Mucosa of descending colon (tissue), 3 donors: ENCODE data around the gene INHBB. TPM values are rescaled to one million over a fixed set of nuclear protein-coding genes. Genes with fewer than 3 reads are reported as not detected.

ENCODE experiments used
- ATAC-seq: fragments of 200-7000 bp; cut with Tn5 transposase; one replicate; pipeline ENCODE4 v1.9.1; 2020; ENCODE audit warnings: mild to moderate bottlenecking, moderate library complexity
- DNase-seq, 3 donors: peaks; one replicate each; pipeline ENCODE4 v3.0.0-alpha.2; 2020
- H3K36me3 ChIP-seq: fragments of 200-600 bp; one replicate; pipeline ENCODE4 v1.8.0; 2021; ENCODE audit warnings: low read depth, mild to moderate bottlenecking
- H3K4me1 ChIP-seq: fragments of 200-600 bp; one replicate; pipeline ENCODE4 v1.8.0; 2021; ENCODE audit warnings: low read depth, mild to moderate bottlenecking
- H3K4me3 ChIP-seq: fragments of 200-600 bp; one replicate; pipeline ENCODE4 v1.8.0; 2021; ENCODE audit warnings: mild to moderate bottlenecking
- H3K9me3 ChIP-seq: fragments of 200-600 bp; one replicate; pipeline ENCODE4 v1.8.0; 2021; ENCODE audit warnings: mild to moderate bottlenecking
- intact Hi-C, 2 donors: fragments of 100-400 bp; cut with DNase I in 1 of 2; cut with micrococcal nuclease in 1 of 2; formaldehyde crosslinking; loops; one replicate each; pipeline versions ENCODE4 v1.11.0 to v1.11.1; 2022; cut with DNase I, micrococcal nuclease
- total RNA-seq, 3 donors: library from RNA; stranded (reverse); fragmentation: NEBNext Ultra II Directional in 2 of 3; extraction: Animal tissue kit (Norgen Biotek cat#: 25700) in 2 of 3; gene quantifications; one replicate each; pipeline versions ENCODE4 v1.2.1 to v1.2.4, GENCODE V29; 2021 to 2023
- TF ChIP-seq, protein P1 (sequence below): fragments of 200-600 bp; IDR thresholded peaks from one replicate; pipeline ENCODE4 v1.8.0; 2022; ENCODE audit warnings: antibody characterized with exemption, mild to moderate bottlenecking
- donor health status: DM: no; HTN: no; CAD: no; lungs with moderate emphysema.
- donor health status: DM: no; HTN: no; CAD: no.
- donor health status: DM: no; HTN: yes; CAD: no.

The INHBB gene
- total RNA-seq, 3 donors from 2014 or later: 0.10 to 0.92 (median 0.29) TPM

DNA sequence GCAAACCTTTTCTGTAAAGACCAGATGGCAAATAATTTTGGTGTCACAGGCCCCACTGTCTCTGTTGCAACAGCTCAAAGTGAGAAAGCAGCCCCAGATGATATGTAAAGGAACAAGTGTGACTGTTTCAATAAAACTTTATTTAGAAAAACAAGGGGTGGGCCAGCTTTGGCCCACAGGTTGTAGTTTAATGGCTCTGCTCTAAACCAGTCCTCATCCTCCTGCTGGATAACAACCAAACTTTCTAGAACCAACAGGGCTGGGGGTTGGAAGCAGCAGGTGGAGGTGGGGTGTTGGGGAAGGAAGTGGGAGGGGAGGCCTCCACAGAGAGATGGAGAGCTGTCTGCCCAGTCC, 28.8 kb upstream of the INHBB start:
- no peak for ATAC-seq
- H3K9me3 ChIP-seq: no peaks in the 10 kb centered on the region
- intact Hi-C loops: no loop called here

DNA sequence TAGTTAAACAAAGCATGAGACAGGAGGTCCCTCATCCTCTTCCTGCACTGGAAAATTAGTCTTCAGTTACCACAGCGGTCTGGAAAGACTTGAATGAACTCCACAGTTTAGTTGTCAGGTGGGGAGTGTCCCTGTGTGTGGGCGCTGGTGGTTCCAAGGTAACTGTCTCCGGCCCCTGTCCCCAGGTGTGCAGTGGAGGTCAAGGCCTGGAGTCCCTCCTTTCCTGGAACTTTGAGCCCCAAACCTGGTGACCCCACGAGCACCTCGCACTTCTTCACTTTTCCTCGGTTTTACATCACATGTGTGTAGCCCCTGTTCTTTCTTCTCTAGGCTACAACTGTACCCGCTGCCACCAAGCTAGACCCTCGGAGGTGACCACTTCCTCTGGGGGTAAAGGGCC, 28.0 kb upstream of the INHBB start:
- Histone ChIP-seq H3K9me3 (no peaks in the 10 kb centered on the region), H3K4me1 (peaks cover 7% of the 10 kb centered on the region), H3K36me3 (no peaks in the 10 kb centered on the region), H3K4me3 (no peak overlapping the region)
- intact Hi-C loops: no loop called here
- TF ChIP-seq, protein P1, sequence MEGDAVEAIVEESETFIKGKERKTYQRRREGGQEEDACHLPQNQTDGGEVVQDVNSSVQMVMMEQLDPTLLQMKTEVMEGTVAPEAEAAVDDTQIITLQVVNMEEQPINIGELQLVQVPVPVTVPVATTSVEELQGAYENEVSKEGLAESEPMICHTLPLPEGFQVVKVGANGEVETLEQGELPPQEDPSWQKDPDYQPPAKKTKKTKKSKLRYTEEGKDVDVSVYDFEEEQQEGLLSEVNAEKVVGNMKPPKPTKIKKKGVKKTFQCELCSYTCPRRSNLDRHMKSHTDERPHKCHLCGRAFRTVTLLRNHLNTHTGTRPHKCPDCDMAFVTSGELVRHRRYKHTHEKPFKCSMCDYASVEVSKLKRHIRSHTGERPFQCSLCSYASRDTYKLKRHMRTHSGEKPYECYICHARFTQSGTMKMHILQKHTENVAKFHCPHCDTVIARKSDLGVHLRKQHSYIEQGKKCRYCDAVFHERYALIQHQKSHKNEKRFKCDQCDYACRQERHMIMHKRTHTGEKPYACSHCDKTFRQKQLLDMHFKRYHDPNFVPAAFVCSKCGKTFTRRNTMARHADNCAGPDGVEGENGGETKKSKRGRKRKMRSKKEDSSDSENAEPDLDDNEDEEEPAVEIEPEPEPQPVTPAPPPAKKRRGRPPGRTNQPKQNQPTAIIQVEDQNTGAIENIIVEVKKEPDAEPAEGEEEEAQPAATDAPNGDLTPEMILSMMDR: no peak
- no peak for ATAC-seq
- no peak for DNase-seq

More for the DNA sequence above, 28.8 kb upstream of the INHBB start:
- H3K4me3 ChIP-seq: no peak overlapping the region
- TF ChIP-seq, protein P1: no peak
- peaks cover 10% of the 10 kb centered on the region for H3K4me1 ChIP-seq
- no peak for DNase-seq
- H3K36me3 ChIP-seq: no peaks in the 10 kb centered on the region

DNA sequence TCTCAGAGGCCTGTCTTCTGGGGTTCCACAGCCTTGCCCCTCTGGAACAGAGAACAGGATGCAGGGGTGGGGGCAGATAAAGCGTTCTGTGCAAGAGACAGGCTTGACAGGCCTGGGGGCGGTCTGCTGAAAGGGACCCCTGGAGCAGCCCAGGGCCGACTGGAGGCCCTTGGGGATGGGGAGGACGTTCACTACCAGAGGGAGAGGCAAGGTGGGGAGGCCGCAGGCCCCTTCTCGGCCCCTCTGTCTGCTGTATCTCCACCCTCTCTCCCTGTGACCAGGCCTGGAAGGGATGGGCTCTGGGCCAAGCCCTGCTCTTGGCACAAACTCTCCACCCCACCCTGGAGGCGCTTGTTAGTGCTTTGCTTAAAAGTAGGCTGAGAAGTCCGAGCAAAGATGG, 27.3 kb upstream of the INHBB start:
- H3K4me3 ChIP-seq: no peak overlapping the region
- no peak for ATAC-seq
- intact Hi-C loops: no loop called here
- TF ChIP-seq, protein P1: no peak
- peaks cover 2% of the 10 kb centered on the region for H3K4me1 ChIP-seq
- no peak for DNase-seq
- no peaks in the 10 kb centered on the region for H3K9me3 ChIP-seq
- no peaks in the 10 kb centered on the region for H3K36me3 ChIP-seq

DNA sequence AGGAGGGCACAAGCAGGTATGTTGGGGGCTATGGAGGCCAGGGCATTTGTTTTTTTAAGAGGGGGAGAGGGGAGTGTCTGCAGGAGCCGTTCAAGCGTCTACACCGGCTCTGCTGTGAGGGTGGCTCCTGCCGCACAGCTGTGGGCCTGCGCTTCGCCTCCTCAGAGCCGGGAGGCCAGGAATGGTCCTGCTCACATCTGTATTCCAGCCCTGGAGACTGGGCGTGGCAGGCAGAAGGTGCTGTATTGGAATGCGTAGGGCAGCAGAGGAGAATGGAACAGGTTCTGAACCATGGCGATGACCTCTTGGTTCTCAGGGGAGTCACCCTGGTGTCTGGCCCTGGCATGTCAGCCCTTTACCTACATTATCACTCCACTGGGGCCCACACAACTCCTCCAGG, 26.8 kb upstream of the INHBB start:
- Histone ChIP-seq H3K36me3 (no peaks in the 10 kb centered on the region), H3K4me3 (no peak overlapping the region), H3K4me1 (no peaks in the 10 kb centered on the region), H3K9me3 (no peaks in the 10 kb centered on the region)
- TF ChIP-seq, protein P1: no peak
- intact Hi-C loops: no loop called here
- DNase-seq (no peak), ATAC-seq (no peak)

DNA sequence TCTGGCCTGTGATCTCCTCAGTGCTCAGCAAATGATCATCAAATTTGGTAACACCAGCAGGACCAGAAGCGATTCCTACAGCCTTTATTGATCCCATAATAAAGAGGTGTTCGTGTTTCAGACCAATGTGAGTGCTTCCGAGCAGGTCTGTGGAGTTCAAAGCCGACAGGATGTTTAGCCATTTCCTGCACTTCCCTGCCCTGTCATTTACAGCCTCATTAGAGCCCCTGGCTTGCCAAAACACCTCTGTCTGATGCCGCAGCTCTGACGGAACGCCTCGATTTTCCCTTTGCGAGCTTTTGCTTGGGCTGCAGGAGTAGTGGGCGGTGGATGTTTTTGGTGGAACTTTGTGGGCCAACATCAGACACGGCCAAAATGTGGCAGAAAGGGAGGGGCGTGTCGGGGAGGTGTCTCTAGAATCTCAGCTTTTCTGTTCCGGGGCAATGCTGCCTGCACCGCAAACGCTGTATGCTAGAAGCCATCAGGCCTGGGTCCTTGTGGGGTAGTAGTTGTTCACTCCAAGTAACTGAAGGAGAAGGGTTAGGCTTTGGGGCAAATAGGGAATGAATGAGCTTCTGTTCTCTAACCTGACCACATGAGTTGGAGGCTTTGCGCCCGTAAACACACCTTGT, 26.1 kb upstream of the INHBB start:
- no peaks in the 10 kb centered on the region for H3K36me3 ChIP-seq
- intact Hi-C loops: no loop called here
- H3K4me1 ChIP-seq: no peaks in the 10 kb centered on the region
- no peak for DNase-seq
- no peak overlapping the region for H3K4me3 ChIP-seq
- no peak for ATAC-seq
- no peaks in the 10 kb centered on the region for H3K9me3 ChIP-seq
- TF ChIP-seq, protein P1: no peak
